MM.1S (cell line): Measurements from ENCODE around the gene STARD3.

Experiments used
- DNase-seq: peaks from one replicate; pipeline ENCODE4 v3.0.0-alpha.2; 2015
- H2AFZ ChIP-seq: fragments of 300-600 bp; sonication (generic); 2 replicates; pipeline ENCODE4 v1.6.0; 2016; ENCODE audit warnings: antibody characterized with exemption, low read length
- H3F3A ChIP-seq: fragments of 300-600 bp; sonication (generic); 2 replicates; pipeline ENCODE4 v1.6.1; 2016; ENCODE audit warnings: mild to moderate bottlenecking, antibody characterized with exemption, low read length, moderate library complexity, mixed read lengths; ENCODE audit not compliant: insufficient read depth
- H3K27ac ChIP-seq: fragments of 300-600 bp; sonication (generic); 2 replicates; pipeline ENCODE4 v1.5.1; 2016; ENCODE audit warnings: mild to moderate bottlenecking, low read length
- H3K27me3 ChIP-seq: fragments of 300-600 bp; sonication (generic); replicated peaks from 2 replicates; pipeline ENCODE4 v1.6.0; 2016; ENCODE audit warnings: low read length; ENCODE audit not compliant: insufficient read depth
- H3K36me3 ChIP-seq: fragments of 300-600 bp; sonication (generic); replicated peaks from 2 replicates; pipeline ENCODE4 v1.6.1; 2016; ENCODE audit warnings: mild to moderate bottlenecking, low read length, mixed read lengths; ENCODE audit not compliant: insufficient read depth
- H3K4me1 ChIP-seq: fragments of 300-600 bp; sonication (generic); 2 replicates; pipeline ENCODE4 v1.6.1; 2016; ENCODE audit warnings: low read length, mixed read lengths
- H3K4me2 ChIP-seq: fragments of 300-600 bp; sonication (generic); 2 replicates; pipeline ENCODE4 v1.6.0; 2016; ENCODE audit warnings: low read depth, low read length
- H3K4me3 ChIP-seq: fragments of 300-600 bp; sonication (generic); 2 replicates; pipeline ENCODE4 v1.5.1; 2016; ENCODE audit warnings: low read length, mixed read lengths
- H3K79me2 ChIP-seq: fragments of 300-600 bp; sonication (generic); 2 replicates; pipeline ENCODE4 v1.6.1; 2016; ENCODE audit warnings: mixed run types, low read length, mixed read lengths
- H3K9ac ChIP-seq: fragments of 300-600 bp; sonication (generic); 2 replicates; pipeline ENCODE4 v1.6.1; 2016; ENCODE audit warnings: low read length, mixed read lengths
- H3K9me2 ChIP-seq: fragments of 300-600 bp; sonication (generic); replicated peaks from 2 replicates; pipeline ENCODE4 v1.6.1; 2016; ENCODE audit warnings: mild to moderate bottlenecking, low read length, mixed read lengths; ENCODE audit not compliant: insufficient read depth
- H3K9me3 ChIP-seq: fragments of 300-600 bp; sonication (generic); replicated peaks from 2 replicates; pipeline ENCODE4 v1.6.1; 2016; ENCODE audit warnings: mild to moderate bottlenecking, low read length, mixed read lengths; ENCODE audit not compliant: insufficient read depth
- H4K20me1 ChIP-seq: fragments of 300-600 bp; sonication (generic); 2 replicates; pipeline ENCODE4 v1.6.1; 2016; ENCODE audit warnings: mild to moderate bottlenecking, low read length, moderate library complexity, mixed read lengths; ENCODE audit not compliant: insufficient read depth
- CTCF ChIP-seq: fragments of 300-600 bp; sonication (generic); IDR thresholded peaks from 2 replicates; pipeline ENCODE4 v1.5.1; 2016; ENCODE audit warnings: antibody characterized with exemption, low read length, mixed read lengths
- EZH2 ChIP-seq: fragments of 300-600 bp; sonication (generic); optimal IDR thresholded peaks from 2 replicates; pipeline ENCODE3; 2017; ENCODE audit warnings: low read depth, mild to moderate bottlenecking, antibody characterized with exemption, low read length, mixed read lengths
- EZH2phosphoT487 ChIP-seq: fragments of 300-600 bp; sonication (generic); IDR thresholded peaks from 2 replicates; pipeline ENCODE4 v1.6.1; 2018; ENCODE audit warnings: antibody characterized with exemption, low read length

Gene STARD3

GRCh38 chr17:39639043-39639442 lies 2.1 kb downstream of the STARD3 start:
- Histone ChIP-seq H3K79me2 (peaks cover 69% of the 10 kb centered on the region), H3K36me3 (no peaks in the 10 kb centered on the region), H3K4me2 (no peak overlapping the region), H3K4me3 (no peak overlapping the region), H3K9me3 (no peaks in the 10 kb centered on the region), H3K27me3 (no peaks in the 10 kb centered on the region), H3F3A (no peaks in the 10 kb centered on the region), H4K20me1 (peaks cover 10% of the 10 kb centered on the region; the same call in 1 of the 2 replicates), H3K9ac (no peak overlapping the region), H2AFZ (no peak overlapping the region), H3K27ac (no peak overlapping the region), H3K9me2 (no peaks in the 10 kb centered on the region), H3K4me1 (peaks cover 9% of the 10 kb centered on the region)
- TF ChIP-seq EZH2phosphoT487: no peak
- DNase-seq: no peak

GRCh38 chr17:39639566-39640458 lies 2.9 kb downstream of the STARD3 start:
- Histone ChIP-seq H4K20me1 (peaks cover 10% of the 10 kb centered on the region; the same call in 1 of the 2 replicates), H3K9me3 (no peaks in the 10 kb centered on the region), H3K79me2 (peaks cover 74% of the 10 kb centered on the region), H3K27ac (no peak overlapping the region), H2AFZ (no peak overlapping the region), H3K4me3 (no peak overlapping the region), H3K4me2 (no peak overlapping the region), H3F3A (no peaks in the 10 kb centered on the region), H3K9ac (no peak overlapping the region), H3K36me3 (no peaks in the 10 kb centered on the region), H3K4me1 (peaks cover 9% of the 10 kb centered on the region), H3K9me2 (no peaks in the 10 kb centered on the region), H3K27me3 (no peaks in the 10 kb centered on the region)
- DNase-seq: no peak
- no peak for TF ChIP-seq EZH2phosphoT487
- TF ChIP-seq CTCF: no peak
- no peak for TF ChIP-seq EZH2

GRCh38 chr17:39640591-39641031 lies 3.7 kb downstream of the STARD3 start:
- Histone ChIP-seq H3K36me3 (no peaks in the 10 kb centered on the region), H3K27ac (no peak overlapping the region), H3K9ac (no peak overlapping the region), H3K9me2 (no peaks in the 10 kb centered on the region), H3K4me1 (peaks cover 9% of the 10 kb centered on the region), H3K4me3 (no peak overlapping the region), H4K20me1 (peaks cover 10% of the 10 kb centered on the region; the same call in 1 of the 2 replicates), H3K9me3 (no peaks in the 10 kb centered on the region), H3K4me2 (no peak overlapping the region), H2AFZ (no peak overlapping the region), H3K27me3 (no peaks in the 10 kb centered on the region), H3F3A (no peaks in the 10 kb centered on the region), H3K79me2 (peaks cover 79% of the 10 kb centered on the region)
- no peak for DNase-seq
- TF ChIP-seq CTCF (no peak), EZH2 (no peak), EZH2phosphoT487 (no peak)

GRCh38 chr17:39641097-39641496 lies 4.2 kb downstream of the STARD3 start:
- no peak overlapping the region for H3K27ac ChIP-seq
- peaks cover 10% of the 10 kb centered on the region; the same call in 1 of the 2 replicates for H4K20me1 ChIP-seq
- no peaks in the 10 kb centered on the region for H3K9me3 ChIP-seq
- peaks cover 9% of the 10 kb centered on the region for H3K4me1 ChIP-seq
- peaks cover 80% of the 10 kb centered on the region for H3K79me2 ChIP-seq
- DNase-seq: no peak
- H2AFZ ChIP-seq: no peak overlapping the region
- H3K4me2 ChIP-seq: no peak overlapping the region
- H3K36me3 ChIP-seq: no peaks in the 10 kb centered on the region
- H3F3A ChIP-seq: no peaks in the 10 kb centered on the region
- TF ChIP-seq EZH2 (no peak), CTCF (no peak), EZH2phosphoT487 (no peak)
- no peaks in the 10 kb centered on the region for H3K9me2 ChIP-seq
- no peak overlapping the region for H3K9ac ChIP-seq
- no peaks in the 10 kb centered on the region for H3K27me3 ChIP-seq
- H3K4me3 ChIP-seq: no peak overlapping the region
